ENCODE results near the gene EDDM3A. TPM values are rescaled to one million over a fixed set of nuclear protein-coding genes. Genes with fewer than 3 reads are reported as not detected.
"Not testable (repeated sequence)": the region's sequence is repeated elsewhere in the genome, so short reads cannot be mapped to it uniquely, and the experiment has no call there.

EDDM3A gene, protein sequence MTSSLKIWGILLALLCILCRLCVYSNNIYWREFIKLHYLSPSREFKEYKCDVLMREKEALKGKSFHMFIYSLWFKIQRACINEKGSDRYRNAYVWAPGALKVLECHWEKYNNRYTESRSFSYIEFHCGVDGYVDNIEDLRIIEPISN
- not detected in 2 replicates for total RNA-seq (2014; rRNA removed; shearing (Covaris generic); ENCODE audit: low replicate concordance)

DNA sequence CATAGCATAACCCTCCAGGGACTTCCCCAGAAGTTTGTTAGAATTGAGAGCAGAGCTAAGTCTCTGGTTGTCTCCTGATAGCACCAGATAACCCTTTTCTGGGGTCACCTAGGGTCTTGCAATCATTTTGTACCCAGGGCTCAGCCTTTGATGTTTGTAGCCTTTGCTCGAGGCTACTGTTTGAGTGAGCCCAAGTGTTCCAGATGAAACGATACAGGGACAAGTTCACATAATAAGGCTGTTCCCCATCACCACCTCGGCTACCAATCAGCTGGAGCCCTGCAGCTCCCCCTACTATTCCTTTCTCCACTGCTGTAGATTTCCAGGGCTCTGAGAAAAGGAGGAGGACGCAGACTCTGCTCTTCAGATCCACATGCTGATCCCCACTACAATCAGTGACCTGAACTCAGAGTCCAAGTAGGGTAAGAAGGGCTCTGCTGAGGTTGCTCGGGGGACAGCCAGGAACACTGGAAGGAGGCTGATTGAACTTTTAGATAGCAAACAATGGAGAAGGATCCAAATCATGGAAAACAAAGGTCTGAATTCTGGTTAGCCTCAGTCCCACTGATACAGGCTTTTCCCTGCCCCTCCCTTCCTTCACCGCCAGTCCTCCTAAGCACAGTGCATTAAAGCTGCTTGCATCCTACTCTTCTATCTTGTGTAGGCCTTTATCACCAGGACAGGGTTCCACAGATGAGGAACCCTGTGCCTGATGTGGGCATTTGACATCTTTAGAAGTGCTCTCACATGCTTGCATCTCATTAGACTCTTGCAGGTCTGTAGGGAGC lies at the start of gene EDDM3A:
EDDM3A (plus strand) TSS at position 317 of the 788 bp plus-strand sequence. CDS start 1,694 bp downstream, outside the sequence.
- in situ Hi-C loops (cut with HindIII; ENCODE audit: low pct_unique_long_range_greater_than_20kb, low sequenced_read_pairs): no loop called here
- no peak for DNase-seq (ENCODE audit: low read depth)

DNA sequence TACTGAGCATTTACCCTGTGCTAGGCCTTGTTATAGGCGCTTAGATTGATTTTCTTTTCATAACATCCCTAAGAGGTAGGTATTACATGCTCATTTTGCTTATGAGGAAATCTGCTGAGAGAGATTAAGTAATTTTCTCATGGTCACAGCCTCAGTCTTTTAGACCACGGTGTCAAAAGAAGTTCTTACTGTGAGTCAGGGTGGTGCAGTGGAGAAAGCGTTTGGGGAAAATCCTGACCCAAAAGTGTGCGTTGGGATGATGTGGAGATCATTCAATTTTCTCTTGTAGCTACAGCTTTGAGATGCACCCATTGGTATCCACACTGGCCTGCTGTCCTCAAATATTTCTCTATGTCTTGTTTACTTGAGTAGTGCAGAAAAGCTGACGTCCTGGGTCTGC lies 48.9 kb upstream of the EDDM3A start:
- in situ Hi-C loops (cut with HindIII; ENCODE audit: low pct_unique_long_range_greater_than_20kb, low sequenced_read_pairs): no loop called here
- DNase-seq (ENCODE audit: low read depth): no peak

DNA sequence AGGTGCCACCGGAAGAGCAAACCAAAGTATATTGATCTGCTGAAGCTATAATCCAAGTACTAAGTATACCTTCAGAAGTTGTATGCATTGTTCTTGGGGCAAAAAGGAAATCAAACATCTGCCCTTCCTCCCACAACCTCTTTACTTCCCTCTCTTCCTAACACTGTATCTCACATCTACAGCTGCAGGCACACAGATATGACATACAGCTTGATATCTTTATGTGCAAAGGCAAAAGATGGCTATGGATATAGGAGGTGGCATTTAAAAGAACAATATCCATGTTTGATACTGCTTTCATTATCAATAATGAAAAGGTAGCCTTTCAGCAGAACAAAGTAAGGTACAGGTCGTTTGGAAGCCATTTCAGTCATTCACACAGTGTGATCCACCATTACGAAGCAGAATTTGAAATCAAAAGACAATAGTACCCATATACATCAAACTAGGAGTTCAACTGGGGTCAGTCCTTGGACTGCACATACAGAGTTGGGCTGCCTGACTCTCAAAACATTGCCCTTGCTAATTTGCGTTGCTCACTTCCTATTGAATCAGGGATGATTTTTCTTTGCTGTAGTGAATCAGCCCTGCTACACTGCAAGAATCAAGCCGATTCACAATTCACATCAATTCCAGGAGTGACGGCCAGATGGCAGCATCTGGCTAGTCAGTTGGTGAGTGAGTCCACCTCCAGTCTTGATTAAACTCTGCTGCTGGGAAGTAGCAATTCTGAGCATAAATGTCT lies 48.2 kb upstream of the EDDM3A start:
- DNase-seq (ENCODE audit: low read depth): peak; percentile 47
- in situ Hi-C loops (cut with HindIII; ENCODE audit: low pct_unique_long_range_greater_than_20kb, low sequenced_read_pairs): no loop called here

DNA sequence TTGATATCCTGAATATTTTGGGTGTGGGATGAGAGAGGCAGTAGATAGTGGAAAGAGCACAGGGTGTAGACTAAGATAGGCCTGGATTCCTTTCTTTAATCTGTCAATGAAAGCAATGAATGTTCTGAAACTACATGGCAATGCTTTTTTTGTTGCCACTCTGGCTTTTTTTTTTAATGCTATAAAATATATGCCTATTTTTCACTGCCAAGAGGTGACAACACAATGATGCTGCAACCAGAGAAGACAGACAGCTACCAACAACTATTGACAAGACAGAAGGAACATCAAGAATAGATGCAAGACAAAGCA lies 47.7 kb upstream of the EDDM3A start:
- no peak for DNase-seq (ENCODE audit: low read depth)
- in situ Hi-C loops (cut with HindIII; ENCODE audit: low pct_unique_long_range_greater_than_20kb, low sequenced_read_pairs): no loop called here

DNA sequence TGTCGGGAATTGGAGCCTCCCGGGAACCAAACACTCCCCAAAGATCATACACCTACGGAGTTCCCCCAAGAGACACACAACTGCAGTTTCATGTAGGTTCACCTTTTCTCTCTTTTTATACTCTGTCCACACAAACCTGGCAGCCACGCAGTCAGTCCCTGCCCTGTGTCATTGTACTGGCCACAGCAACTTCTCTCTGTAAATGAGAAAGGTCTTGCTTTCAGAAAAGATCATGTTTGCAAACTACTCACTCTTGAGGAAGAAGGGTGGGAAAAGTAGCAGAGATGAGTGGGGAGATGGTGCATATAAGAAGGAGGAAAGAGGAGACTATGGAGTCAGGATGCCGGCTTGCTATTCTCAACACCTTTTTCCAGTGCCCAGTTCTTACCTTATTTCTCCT lies 46.8 kb upstream of the EDDM3A start:
- in situ Hi-C loops (cut with HindIII; ENCODE audit: low pct_unique_long_range_greater_than_20kb, low sequenced_read_pairs): no loop called here

DNA sequence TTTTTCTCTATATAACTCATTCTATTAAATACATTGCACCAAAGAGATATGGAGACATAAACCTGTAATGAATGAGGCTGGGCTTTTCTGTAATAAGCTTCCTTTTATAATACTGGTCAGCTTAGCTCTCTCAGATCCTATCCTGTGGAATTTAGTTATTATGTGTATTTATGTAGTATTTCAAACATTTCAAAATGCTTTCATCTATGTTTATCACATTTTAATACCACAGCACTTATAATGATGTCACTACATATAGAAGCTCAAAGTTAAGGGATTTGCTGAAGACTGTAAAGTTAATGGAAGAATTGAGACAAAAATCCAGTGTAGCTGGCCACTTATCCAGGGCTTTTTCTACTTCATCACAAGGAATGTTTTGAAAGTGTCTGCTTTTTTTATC lies 45.8 kb upstream of the EDDM3A start:
- in situ Hi-C loops (cut with HindIII; ENCODE audit: low pct_unique_long_range_greater_than_20kb, low sequenced_read_pairs): no loop called here
- no peak for DNase-seq (ENCODE audit: low read depth)

More for the DNA sequence above, 46.8 kb upstream of the EDDM3A start:
- no peak for DNase-seq (ENCODE audit: low read depth)

DNA sequence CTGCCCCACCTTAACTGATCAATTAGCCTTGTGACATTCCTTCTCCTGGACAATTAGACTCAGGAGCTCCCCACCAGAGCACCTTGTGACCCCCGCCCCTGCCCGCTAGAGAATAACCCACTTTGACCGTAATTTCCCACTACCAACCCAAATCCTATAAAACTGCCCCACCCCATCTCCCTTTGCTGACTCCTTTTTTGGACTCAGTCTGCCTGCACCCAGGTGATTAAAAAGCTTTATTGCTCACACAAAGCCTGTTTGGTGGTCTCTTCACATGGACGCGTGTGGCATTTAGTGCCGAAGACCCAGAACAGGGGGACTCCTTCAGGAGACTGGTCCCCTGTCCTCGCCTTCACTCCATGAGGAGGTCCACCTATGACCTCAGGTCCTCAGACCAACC lies 44.7 kb upstream of the EDDM3A start:
- in situ Hi-C loops (cut with HindIII; ENCODE audit: low pct_unique_long_range_greater_than_20kb, low sequenced_read_pairs); DNase-seq (ENCODE audit: low read depth): not testable (repeated sequence)

DNA sequence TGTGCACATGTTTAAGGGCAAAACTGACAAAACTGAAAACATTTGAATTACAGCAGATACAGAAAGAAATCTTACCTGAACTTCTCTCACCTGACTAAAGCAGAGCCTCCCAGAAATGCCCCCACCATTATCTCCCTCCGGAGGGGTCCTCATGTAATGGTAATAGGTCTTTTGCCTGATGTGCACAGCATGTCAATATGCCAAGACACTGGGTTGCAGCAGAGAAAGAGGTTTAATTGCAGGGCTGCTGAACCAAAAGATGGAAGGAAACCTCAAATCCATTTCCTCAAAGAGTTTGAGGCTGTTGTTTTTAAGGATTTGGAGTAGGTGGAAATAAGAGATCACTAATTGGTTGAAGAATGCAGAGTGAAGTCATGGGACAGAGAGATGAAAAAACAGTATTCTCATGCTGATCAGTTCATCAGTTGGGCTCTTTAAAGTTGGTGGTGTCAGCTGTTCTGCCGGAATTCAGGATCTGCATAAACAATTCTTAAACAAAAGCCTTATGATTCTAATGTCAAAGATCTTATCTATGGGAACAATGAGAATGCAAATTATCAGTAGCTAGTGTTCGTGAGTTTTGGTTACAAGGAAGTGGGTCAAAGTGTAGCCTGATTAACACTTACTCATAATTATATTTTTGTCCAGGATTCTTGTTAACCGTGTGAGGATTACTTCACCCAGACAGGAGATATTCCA lies 38.9 kb upstream of the EDDM3A start:
- DNase-seq (ENCODE audit: low read depth): no peak
- in situ Hi-C loops (cut with HindIII; ENCODE audit: low pct_unique_long_range_greater_than_20kb, low sequenced_read_pairs): no loop called here

DNA sequence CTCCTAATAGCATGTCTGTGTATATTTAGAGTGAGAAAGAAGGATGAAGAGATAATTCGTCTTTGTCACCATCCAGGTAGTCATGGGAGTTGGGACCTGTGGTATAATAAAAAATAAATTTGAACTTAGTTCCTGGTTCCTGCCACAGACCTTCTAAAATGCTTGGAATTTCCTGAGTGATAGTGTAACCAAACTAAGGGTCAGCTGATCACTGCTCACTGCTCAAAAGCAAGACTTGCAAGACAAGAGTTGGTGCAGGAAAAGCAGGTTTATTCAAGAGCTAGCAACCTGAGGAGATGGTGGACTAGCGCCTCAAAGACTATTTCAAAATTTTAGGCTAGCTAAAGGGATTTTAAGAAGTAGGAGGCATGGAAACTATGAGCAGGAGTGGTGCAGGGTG lies 38.1 kb upstream of the EDDM3A start:
- in situ Hi-C loops (cut with HindIII; ENCODE audit: low pct_unique_long_range_greater_than_20kb, low sequenced_read_pairs): no loop called here
- DNase-seq (ENCODE audit: low read depth): peak; percentile 21

DNA sequence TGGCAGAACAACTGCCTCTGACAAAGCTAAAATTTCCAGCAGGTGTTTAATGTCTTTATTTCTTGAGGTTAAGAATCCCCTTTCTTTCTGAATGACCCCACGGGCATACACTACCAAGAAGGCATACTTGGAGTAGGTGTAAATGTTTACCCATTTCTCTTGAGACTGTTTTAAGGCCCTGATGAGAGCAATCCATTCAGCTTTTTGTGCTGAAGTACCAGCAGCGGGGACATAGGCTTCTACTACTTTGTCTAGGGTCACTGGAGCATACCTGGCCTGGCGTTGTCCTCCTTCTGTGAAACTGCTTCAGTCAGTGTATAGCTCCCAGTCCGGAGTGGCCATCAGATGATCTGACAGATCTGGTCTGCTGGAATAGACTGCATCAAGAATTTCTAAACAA lies 34.4 kb upstream of the EDDM3A start:
- in situ Hi-C loops (cut with HindIII; ENCODE audit: low pct_unique_long_range_greater_than_20kb, low sequenced_read_pairs): loop anchor here (10.0 kb wide), 1 partner anchor 74 kb away; the partner anchor contains the start of gene RNASE6

DNA sequence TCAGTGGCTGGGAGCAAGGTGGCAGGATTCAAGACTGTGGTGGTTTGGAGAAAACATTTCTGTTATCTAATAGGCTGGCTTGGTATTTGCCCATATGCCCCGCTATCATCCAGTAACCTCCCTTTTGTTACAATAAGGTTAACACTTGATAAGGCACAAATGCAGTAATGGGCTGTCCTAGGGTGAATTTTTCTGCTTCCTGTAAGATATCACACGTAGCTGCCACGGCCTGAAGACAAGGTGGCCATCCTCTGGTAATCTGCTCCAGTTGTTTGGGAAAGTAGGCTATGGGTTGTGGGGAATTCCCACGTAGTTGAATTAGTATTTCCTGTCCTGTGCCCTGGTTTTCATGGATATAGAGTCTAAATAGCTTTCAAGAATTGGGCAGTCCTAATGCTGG lies 34.0 kb upstream of the EDDM3A start:
- DNase-seq (ENCODE audit: low read depth): no peak
- in situ Hi-C loops (cut with HindIII; ENCODE audit: low pct_unique_long_range_greater_than_20kb, low sequenced_read_pairs): loop anchor here (10.0 kb wide), 1 partner anchor 73 kb away; the partner anchor contains the start of gene RNASE6

More for the DNA sequence above, 34.4 kb upstream of the EDDM3A start:
- no peak for DNase-seq (ENCODE audit: low read depth)

DNA sequence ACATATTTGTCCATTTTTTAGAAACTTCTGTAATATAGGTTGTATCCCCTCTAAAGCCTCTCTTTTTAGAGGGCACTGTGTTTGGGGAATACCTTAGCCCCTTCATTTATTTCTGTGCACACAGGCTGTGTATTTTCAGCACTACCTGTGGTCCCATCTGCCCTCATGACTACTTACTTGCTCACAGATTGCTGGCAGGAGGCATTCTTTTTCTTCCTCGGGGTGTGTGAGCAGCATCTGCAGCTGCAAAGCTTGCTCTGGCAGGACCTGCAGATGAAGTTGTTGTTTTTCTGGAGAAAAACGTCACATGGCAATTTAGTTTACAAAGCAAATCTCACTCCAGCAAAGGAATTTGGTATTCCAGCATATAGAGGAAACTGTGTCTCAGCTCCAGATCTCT lies 32.8 kb upstream of the EDDM3A start:
- in situ Hi-C loops (cut with HindIII; ENCODE audit: low pct_unique_long_range_greater_than_20kb, low sequenced_read_pairs): loop anchor here (10.0 kb wide), 1 partner anchor 72 kb away; the partner anchor contains the start of gene RNASE6
- no peak for DNase-seq (ENCODE audit: low read depth)

DNA sequence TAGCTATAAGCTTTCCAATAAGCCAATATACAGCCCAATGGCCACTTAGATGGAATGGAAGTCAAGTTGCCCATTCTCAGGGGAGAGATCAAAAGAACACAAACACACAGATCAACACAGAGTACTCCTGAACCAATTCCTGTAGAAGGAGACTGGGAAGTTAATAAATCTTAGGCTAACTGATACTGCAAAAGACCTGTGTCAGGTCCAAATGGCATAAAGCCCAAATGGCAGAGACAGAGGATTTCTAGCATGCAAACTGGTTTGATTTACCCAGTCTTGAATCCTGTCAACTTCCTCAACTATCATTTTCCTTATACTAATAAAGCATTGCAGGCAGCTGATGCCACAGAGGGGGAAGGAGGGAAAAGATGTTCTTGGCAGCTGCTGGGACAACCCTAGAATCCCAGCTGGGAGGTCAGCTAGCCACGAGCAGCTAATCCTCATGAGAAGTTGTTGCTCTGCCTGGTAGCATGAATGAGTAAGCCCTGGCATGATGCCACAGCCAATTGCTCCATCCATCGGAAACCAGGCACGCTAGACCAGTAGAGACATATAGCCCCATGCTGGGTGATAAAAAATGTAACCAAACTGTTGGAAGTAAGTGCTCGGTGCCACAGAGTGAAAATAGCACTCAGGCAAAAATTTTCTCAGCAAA lies 31.0 kb upstream of the EDDM3A start:
- in situ Hi-C loops (cut with HindIII; ENCODE audit: low pct_unique_long_range_greater_than_20kb, low sequenced_read_pairs): loop anchor here (10.0 kb wide), 1 partner anchor 70 kb away; the partner anchor contains the start of gene RNASE6
- peak; percentile 44 for DNase-seq (ENCODE audit: low read depth)

DNA sequence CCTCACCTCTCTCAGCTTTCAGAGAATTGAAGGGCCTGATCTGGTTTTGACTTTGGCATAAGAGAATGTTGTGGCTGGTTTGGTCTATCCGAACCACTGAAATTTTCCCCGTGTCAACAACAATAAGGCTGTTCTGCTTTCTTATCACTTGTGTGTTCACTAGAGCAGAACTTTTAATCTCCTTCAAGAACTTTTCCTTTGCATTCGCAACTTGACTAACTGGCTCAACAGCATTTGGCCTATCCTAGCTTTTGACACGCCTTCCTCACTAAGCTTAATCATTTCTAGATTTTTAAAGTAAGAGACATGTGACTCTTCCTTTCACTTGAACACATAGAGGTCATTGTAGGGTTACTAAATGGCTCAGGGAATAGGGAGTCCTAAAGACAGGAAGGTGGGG lies 25.9 kb upstream of the EDDM3A start:
- peak; percentile 55 for DNase-seq (ENCODE audit: low read depth)
- in situ Hi-C loops (cut with HindIII; ENCODE audit: low pct_unique_long_range_greater_than_20kb, low sequenced_read_pairs): loop anchor here (10.0 kb wide), 1 partner anchor 65 kb away; the partner anchor contains the start of gene RNASE6

DNA sequence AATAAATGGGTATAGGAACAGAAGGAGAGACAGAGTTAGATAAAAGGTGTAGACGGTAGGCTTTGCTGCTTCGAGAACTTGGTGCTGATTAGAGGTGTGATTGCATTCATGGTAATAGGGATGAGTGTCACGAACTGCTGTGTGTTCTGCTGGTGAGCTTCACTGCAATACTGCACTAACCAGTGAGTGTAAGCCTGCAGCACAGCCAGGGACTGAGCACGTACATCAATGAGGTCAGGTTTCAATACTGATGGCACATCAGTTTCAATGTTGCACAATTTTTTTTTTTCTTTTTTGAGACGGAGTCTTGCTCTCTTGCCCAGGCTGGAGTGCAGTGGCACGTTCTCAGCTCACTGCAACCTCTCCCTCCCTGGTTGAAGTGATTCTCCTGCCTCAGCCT lies 24.9 kb upstream of the EDDM3A start:
- in situ Hi-C loops (cut with HindIII; ENCODE audit: low pct_unique_long_range_greater_than_20kb, low sequenced_read_pairs): no loop called here
- no peak for DNase-seq (ENCODE audit: low read depth)

DNA sequence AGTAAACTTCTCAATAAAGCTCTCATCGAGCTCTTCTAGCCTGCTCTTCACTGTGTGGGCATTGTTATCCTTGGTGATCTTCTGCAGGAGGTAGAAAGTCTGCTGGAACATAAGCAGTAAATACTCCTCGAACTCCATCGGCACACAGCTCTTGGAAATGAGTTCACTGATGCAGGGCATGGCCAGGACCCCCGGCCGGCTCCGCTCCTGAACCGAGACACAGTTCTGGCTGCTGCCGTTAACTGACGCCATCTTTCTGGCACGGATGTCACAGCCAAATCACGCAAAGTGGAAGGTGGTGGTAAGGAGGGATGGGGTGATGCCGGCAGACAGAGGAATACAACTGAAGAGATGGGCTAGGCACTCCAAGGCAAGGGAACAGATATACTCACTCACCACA lies 23.7 kb upstream of the EDDM3A start:
- no peak for DNase-seq (ENCODE audit: low read depth)
- in situ Hi-C loops (cut with HindIII; ENCODE audit: low pct_unique_long_range_greater_than_20kb, low sequenced_read_pairs): no loop called here

DNA sequence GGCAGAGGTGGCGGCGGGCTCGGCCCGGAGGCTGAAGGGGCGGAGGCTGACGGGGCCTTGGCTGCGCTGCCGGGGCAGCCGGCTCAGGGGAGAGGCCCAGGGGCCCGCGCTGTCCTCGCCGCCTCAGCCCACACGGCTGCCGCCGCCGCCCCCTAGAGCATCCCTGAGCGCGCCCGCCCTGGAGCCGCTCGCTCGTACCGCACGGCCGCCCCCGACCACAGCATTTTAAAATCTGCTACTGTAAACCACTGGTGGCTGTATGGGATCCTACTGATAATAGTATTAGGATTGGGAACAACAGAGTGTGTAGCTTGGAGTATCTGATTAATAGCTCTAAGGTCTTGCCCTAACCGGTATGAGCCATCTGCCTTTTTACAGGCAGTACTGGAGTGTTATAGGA lies 22.2 kb upstream of the EDDM3A start:
- in situ Hi-C loops (cut with HindIII; ENCODE audit: low pct_unique_long_range_greater_than_20kb, low sequenced_read_pairs): no loop called here
- DNase-seq (ENCODE audit: low read depth): no peak

DNA sequence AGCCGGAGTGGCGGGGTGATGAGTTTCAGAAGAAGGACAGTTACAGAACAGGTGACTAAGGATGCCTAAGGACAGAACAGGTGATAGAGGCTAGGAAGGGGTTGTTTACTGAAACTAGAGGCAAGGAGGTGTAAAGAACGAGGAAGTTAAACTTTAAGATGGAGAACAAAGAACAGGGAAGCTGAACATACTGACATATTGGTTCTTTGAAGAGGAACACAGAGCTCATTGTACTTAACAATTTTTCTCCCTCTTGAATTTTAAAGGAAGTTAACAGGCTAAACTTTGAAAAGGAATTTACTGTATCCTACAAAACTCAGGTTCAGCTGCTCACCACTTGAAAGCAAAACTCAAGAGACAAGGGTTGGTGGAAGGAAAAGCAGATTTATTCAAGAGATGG lies 19.6 kb upstream of the EDDM3A start:
- DNase-seq (ENCODE audit: low read depth); in situ Hi-C loops (cut with HindIII; ENCODE audit: low pct_unique_long_range_greater_than_20kb, low sequenced_read_pairs): not testable (repeated sequence)
